ENCODE measurements around the gene ZNF318. TPM values are rescaled to one million over a fixed set of nuclear protein-coding genes. Genes with fewer than 3 reads are reported as not detected.
"Not testable (repeated sequence)": the region's sequence is repeated elsewhere in the genome, so short reads cannot be mapped to it uniquely, and the experiment has no call there.

ZNF318 gene, protein sequence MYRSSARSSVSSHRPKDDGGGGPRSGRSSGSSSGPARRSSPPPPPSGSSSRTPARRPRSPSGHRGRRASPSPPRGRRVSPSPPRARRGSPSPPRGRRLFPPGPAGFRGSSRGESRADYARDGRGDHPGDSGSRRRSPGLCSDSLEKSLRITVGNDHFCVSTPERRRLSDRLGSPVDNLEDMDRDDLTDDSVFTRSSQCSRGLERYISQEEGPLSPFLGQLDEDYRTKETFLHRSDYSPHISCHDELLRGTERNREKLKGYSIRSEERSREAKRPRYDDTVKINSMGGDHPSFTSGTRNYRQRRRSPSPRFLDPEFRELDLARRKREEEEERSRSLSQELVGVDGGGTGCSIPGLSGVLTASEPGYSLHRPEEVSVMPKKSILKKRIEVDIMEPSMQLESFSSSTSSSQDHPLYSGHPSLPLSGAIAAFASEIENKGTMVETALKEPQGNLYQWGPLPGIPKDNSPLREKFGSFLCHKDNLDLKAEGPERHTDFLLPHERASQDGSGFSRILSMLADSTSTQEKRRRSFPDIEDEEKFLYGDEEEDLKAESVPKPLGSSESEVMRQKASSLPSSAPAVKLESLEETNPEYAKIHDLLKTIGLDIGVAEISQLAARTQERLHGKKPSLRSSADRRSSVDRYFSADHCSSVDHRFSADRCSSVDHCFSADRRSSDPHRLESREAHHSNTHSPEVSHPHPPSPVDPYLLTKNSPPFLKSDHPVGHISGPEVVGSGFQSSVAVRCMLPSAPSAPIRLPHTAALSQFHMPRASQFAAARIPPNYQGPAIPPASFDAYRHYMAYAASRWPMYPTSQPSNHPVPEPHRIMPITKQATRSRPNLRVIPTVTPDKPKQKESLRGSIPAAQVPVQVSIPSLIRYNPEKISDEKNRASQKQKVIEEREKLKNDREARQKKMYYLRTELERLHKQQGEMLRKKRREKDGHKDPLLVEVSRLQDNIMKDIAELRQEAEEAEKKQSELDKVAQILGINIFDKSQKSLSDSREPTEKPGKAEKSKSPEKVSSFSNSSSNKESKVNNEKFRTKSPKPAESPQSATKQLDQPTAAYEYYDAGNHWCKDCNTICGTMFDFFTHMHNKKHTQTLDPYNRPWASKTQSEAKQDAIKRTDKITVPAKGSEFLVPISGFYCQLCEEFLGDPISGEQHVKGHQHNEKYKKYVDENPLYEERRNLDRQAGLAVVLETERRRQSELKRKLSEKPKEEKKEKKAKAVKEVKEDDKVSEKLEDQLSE (N-terminal part only)
- total RNA-seq = 11.2 and 12.3 TPM in 2 replicates

DNA sequence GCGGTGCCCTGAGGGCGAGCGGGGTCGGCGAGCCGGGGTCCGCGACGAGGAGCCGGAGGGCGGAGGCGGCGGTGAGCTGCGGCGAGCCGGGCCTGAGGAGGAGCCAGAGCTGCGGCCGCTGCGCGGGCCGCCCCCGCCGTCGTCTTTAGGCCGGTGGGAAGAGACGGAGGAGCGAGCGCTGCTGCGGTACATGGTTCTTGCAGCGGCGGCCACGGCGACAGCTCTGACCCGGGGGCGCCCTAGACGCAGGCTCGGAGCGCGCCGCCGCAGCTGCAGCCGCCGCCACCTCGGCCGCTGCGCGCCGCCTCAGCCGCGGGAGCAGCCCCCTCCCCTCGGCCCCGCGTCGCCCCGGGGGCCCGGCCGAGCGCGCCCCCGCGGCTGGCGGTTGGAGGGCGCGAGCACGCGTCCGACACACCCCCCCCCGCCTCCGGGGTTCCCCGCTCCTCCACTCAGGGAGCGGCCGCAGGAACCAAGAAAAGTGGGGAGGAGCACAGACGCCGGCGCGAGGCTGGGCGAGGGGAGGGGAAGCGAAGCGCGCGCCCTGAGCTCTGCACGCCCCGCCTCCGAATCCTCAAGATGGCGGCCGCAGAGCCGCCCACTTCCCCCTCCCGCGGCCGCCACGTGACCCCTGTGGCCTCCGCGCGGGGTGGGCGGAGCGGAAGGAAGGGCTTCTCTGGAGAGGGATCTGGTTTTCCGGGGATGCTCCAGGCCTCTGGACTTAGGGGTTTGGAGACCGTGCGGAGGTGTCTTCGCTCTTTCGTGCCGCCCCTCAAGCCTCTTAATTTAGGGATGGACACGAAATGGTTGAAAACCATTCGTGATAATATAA lies at the start of gene ZNF318:
ZNF318 (minus strand) TSS at position 474 of the 829 bp plus-strand sequence; CDS start at position 192, 282 bp downstream.
- peak within 1 kb of the TSS; percentile 66 for H3K4me3 ChIP-seq (ENCODE audit: low read depth, low read length)
- peak; percentile 77 for DNase-seq (ENCODE audit: low read depth)
- H3K27me3 ChIP-seq (ENCODE audit: control insufficient read depth, insufficient read depth, low read length) = no peaks in the 10 kb centered on the region
- TF ChIP-seq, protein P1, sequence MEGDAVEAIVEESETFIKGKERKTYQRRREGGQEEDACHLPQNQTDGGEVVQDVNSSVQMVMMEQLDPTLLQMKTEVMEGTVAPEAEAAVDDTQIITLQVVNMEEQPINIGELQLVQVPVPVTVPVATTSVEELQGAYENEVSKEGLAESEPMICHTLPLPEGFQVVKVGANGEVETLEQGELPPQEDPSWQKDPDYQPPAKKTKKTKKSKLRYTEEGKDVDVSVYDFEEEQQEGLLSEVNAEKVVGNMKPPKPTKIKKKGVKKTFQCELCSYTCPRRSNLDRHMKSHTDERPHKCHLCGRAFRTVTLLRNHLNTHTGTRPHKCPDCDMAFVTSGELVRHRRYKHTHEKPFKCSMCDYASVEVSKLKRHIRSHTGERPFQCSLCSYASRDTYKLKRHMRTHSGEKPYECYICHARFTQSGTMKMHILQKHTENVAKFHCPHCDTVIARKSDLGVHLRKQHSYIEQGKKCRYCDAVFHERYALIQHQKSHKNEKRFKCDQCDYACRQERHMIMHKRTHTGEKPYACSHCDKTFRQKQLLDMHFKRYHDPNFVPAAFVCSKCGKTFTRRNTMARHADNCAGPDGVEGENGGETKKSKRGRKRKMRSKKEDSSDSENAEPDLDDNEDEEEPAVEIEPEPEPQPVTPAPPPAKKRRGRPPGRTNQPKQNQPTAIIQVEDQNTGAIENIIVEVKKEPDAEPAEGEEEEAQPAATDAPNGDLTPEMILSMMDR (IDR thresholded peaks at IDR 0.05; ENCODE audit: insufficient read depth, low read length, poor library complexity, severe bottlenecking) = no peak
- no peaks in the 10 kb centered on the region for H3K36me3 ChIP-seq (ENCODE audit: control insufficient read depth, insufficient read depth, low read length)

DNA sequence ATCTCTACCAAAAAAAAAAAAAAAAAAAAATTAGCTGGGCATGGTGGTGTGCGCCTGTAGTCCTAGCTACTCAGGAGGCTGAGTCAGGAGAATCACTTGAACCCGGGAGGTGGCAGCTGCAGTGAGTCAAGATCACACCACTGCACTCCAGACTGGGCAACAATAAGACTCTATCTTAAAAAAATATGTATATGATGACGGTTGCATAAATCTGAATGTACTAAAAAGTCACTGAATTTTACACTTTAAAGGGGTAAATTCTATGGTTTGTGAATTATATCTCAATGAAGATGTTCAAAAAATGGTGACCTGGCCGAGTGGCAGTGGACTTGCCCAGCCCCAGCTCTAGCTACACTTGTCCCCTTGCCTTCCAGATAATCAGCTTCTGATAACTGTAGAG lies 47.5 kb upstream of the ZNF318 start:
- TF ChIP-seq, protein P1 (IDR thresholded peaks at IDR 0.05; ENCODE audit: insufficient read depth, low read length, poor library complexity, severe bottlenecking) = no peak
- no peak for DNase-seq (ENCODE audit: low read depth)
- Histone ChIP-seq H3K27me3 (ENCODE audit: control insufficient read depth, insufficient read depth, low read length) (peaks cover 2% of the 10 kb centered on the region), H3K4me3 (ENCODE audit: low read depth, low read length) (no peak overlapping the region), H3K36me3 (ENCODE audit: control insufficient read depth, insufficient read depth, low read length) (no peaks in the 10 kb centered on the region)

DNA sequence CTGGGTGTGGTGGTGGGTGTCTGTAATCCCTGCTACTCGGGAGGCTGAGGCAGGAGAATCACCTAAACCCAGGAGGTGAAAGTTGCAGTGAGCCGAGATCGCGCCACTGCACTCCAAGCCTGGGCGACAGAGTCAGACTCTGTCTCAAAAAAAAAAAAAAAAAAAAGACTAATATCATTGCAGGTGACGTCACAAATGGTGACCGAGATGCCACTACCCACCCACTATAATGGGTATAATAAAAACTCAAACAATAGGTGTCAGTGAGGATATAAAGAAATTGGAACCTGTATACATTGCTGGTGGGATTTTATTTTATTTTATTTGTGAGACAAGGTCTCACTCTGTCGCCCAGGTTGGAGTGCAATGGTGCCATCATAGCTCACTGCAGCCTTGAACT lies 45.8 kb upstream of the ZNF318 start:
- not testable (repeated sequence) for H3K27me3 ChIP-seq (ENCODE audit: control insufficient read depth, insufficient read depth, low read length)

DNA sequence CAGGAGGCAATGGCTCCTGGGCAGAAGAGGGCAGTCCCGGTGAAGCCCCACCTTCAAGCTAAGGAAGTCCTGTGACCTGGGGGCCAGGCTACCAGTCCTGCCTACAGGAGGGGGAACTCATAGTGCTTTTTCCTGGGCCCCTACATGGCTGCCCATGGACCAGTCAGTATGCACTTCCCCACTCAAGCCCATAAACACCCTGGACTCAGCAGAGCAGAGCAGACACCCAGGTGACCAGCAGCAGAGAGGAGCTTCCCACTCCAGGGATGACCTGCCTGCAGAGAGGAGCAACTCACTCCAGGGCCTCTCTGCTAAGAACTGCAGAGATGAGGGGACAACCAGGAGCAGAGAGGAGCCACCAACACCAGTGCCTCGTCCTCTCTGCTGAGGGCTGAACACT lies 43.6 kb upstream of the ZNF318 start:
- H3K4me3 ChIP-seq (ENCODE audit: low read depth, low read length) = no peak overlapping the region
- no peak for DNase-seq (ENCODE audit: low read depth)
- H3K27me3 ChIP-seq (ENCODE audit: control insufficient read depth, insufficient read depth, low read length) = no peaks in the 10 kb centered on the region
- TF ChIP-seq, protein P1 (IDR thresholded peaks at IDR 0.05; ENCODE audit: insufficient read depth, low read length, poor library complexity, severe bottlenecking) = no peak
- H3K36me3 ChIP-seq (ENCODE audit: control insufficient read depth, insufficient read depth, low read length) = no peaks in the 10 kb centered on the region

More for the DNA sequence above, 45.8 kb upstream of the ZNF318 start:
- DNase-seq (ENCODE audit: low read depth); H3K36me3 ChIP-seq (ENCODE audit: control insufficient read depth, insufficient read depth, low read length); H3K4me3 ChIP-seq (ENCODE audit: low read depth, low read length): not testable (repeated sequence)

DNA sequence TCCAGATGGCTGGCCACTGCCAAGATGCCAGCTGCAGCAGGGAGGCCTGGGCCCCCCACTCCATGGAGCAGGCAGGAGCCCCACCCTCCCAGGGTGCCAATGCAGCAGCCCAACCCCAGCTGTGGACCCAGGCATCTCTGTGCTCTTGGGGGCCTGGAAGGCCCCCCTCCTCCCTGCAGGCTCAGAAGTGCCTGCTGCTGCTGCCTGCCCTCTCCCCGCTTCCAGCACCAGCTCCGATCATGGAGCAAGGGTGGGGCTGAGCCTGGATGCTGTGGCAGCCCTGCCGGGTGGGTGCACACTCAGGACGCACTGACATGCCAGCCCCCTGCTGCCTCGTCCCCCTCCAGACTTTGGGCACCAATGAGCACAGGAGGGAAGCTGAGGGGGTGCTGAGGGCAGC lies 43.1 kb upstream of the ZNF318 start:
- DNase-seq (ENCODE audit: low read depth) = no peak
- TF ChIP-seq, protein P1 (IDR thresholded peaks at IDR 0.05; ENCODE audit: insufficient read depth, low read length, poor library complexity, severe bottlenecking) = no peak

DNA sequence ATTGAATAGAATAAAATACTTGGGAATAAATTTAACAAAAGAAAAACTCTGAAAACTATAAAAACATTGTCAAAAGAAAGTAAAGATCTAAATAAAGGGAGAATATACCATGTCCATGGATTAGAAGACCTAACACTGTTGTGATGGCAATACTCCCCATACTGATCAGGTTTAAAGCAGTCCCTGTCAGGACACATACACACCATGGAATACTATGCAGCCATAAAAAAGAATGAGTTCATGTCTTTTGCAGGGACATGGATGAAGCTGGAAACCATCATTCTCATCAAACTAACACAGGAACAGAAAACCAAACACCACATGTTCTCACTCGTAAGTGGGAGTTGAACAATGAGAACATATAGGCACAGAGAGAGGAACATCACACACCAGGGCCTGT lies 41.3 kb upstream of the ZNF318 start:
- not testable (repeated sequence) for DNase-seq (ENCODE audit: low read depth); H3K36me3 ChIP-seq (ENCODE audit: control insufficient read depth, insufficient read depth, low read length); H3K4me3 ChIP-seq (ENCODE audit: low read depth, low read length); H3K27me3 ChIP-seq (ENCODE audit: control insufficient read depth, insufficient read depth, low read length)

More for the DNA sequence above, 43.1 kb upstream of the ZNF318 start:
- H3K4me3 ChIP-seq (ENCODE audit: low read depth, low read length) = no peak overlapping the region
- H3K27me3 ChIP-seq (ENCODE audit: control insufficient read depth, insufficient read depth, low read length) = no peaks in the 10 kb centered on the region
- H3K36me3 ChIP-seq (ENCODE audit: control insufficient read depth, insufficient read depth, low read length) = no peaks in the 10 kb centered on the region

All from kidney epithelial cell (primary cell).